HepG2 (cell line): ENCODE measurements around the gene RPRD2. TPM values are rescaled to one million over a fixed set of nuclear protein-coding genes. Genes with fewer than 3 reads are reported as not detected.

Source experiments
- BCL6 ChIP-seq: IDR thresholded peaks from 2 replicates; pipeline ENCODE4 v1.6.1; 2016; ENCODE audit warnings: missing genetic modification reagents, missing compliant biosample characterization
- CBX5 ChIP-seq: sonication (generic); formaldehyde crosslinking; IDR thresholded peaks from 2 replicates; pipeline ENCODE4 v1.4.0; 2020; ENCODE audit warnings: missing genetic modification reagents, borderline replicate concordance
- CENPT ChIP-seq: sonication (generic); formaldehyde crosslinking; IDR thresholded peaks from 2 replicates; pipeline ENCODE4 v1.8.0; 2022; ENCODE audit warnings: low read depth, mild to moderate bottlenecking, moderate library complexity, missing genetic modification reagents
- HIVEP1 ChIP-seq: sonication (generic); formaldehyde crosslinking; IDR thresholded peaks from 2 replicates; pipeline ENCODE4 v1.4.0; 2020; ENCODE audit warnings: mild to moderate bottlenecking, missing genetic modification reagents
- HNRNPL ChIP-seq: fragments of 200-400 bp; formaldehyde crosslinking; IDR thresholded peaks from 2 replicates; pipeline ENCODE4 v1.6.1; 2017; ENCODE audit warnings: mild to moderate bottlenecking, low read depth, low read length
- MBD4 ChIP-seq: IDR thresholded peaks from 2 replicates; pipeline ENCODE4 v1.6.1; 2012; ENCODE audit warnings: low read length, inconsistent platforms, borderline replicate concordance
- MTA3 ChIP-seq: sonication (generic); formaldehyde crosslinking; IDR thresholded peaks from 2 replicates; pipeline ENCODE4 v1.4.0; 2020; ENCODE audit warnings: missing genetic modification reagents
- NFAT5 ChIP-seq: sonication (generic); formaldehyde crosslinking; IDR thresholded peaks from 2 replicates; pipeline ENCODE4 v1.4.0; 2020; ENCODE audit warnings: missing genetic modification reagents
- NONO ChIP-seq, 2 experiments: fragments of 450-650 bp in 1 of 2; sonication (generic) in 1 of 2; formaldehyde crosslinking in 1 of 2; IDR thresholded peaks in 1 of 2; conservative IDR thresholded peaks in 1 of 2; 2 replicates each; pipeline versions ENCODE4 v1.6.1 to v1.8.0; 2017 to 2022; ENCODE audit warnings: mild to moderate bottlenecking in 1 of 2, missing genetic modification reagents in 1 of 2, moderate library complexity in 1 of 2
- ONECUT2 ChIP-seq: sonication (generic); formaldehyde crosslinking; IDR thresholded peaks from 2 replicates; pipeline ENCODE4 v1.4.0; 2020; ENCODE audit warnings: missing genetic modification reagents
- POLR2AphosphoS2 ChIP-seq: IDR thresholded peaks from 2 replicates; pipeline ENCODE4 v1.6.1; 2011; ENCODE audit warnings: low read depth, low read length, improper control_type of control experiment
- PRPF4 ChIP-seq: fragments of 200-400 bp; formaldehyde crosslinking; IDR thresholded peaks from 2 replicates; pipeline ENCODE4 v1.6.1; 2016; ENCODE audit warnings: low read length, low read depth; ENCODE audit not compliant: poor library complexity, severe bottlenecking
- PTBP1 ChIP-seq: fragments of 200-400 bp; formaldehyde crosslinking; IDR thresholded peaks from 2 replicates; pipeline ENCODE4 v1.6.1; 2018; ENCODE audit warnings: low read length, low read depth; ENCODE audit not compliant: poor library complexity, severe bottlenecking
- RAD21 ChIP-seq: fragments of 450-650 bp; formaldehyde crosslinking; IDR thresholded peaks from 2 replicates; pipeline ENCODE4 v1.5.0; 2020; ENCODE audit warnings: mild to moderate bottlenecking
- SPEN ChIP-seq: sonication (generic); formaldehyde crosslinking; IDR thresholded peaks from 2 replicates; pipeline ENCODE4 v1.5.1; 2020; ENCODE audit warnings: low read depth, mild to moderate bottlenecking, missing genetic modification reagents
- TBL1XR1 ChIP-seq: fragments of 150-350 bp; IDR thresholded peaks from 2 replicates; pipeline ENCODE4 v1.6.1; 2014; ENCODE audit warnings: borderline replicate concordance, low read length; ENCODE audit not compliant: partially characterized antibody
- TRAFD1 ChIP-seq: sonication (generic); formaldehyde crosslinking; IDR thresholded peaks from 2 replicates; pipeline ENCODE4 v1.5.1; 2020; ENCODE audit warnings: missing genetic modification reagents, mild to moderate bottlenecking, borderline replicate concordance
- ZBTB33 ChIP-seq: sonication (generic); formaldehyde crosslinking; IDR thresholded peaks from 2 replicates; pipeline ENCODE4 v1.4.0; 2020; ENCODE audit warnings: missing genetic modification reagents
- ZNF234 ChIP-seq: sonication (generic); formaldehyde crosslinking; conservative IDR thresholded peaks from 2 replicates; pipeline ENCODE4 v1.5.1; 2020; ENCODE audit warnings: mild to moderate bottlenecking, missing genetic modification reagents
- ZNF350 ChIP-seq: sonication (generic); formaldehyde crosslinking; IDR thresholded peaks from 2 replicates; pipeline ENCODE4 v1.4.0; 2020; ENCODE audit warnings: mild to moderate bottlenecking, low read depth, missing genetic modification reagents, borderline replicate concordance
- ZNF615 ChIP-seq: sonication (generic); formaldehyde crosslinking; IDR thresholded peaks from 2 replicates; pipeline ENCODE4 v1.5.0; 2020; ENCODE audit warnings: mild to moderate bottlenecking, missing genetic modification reagents, borderline replicate concordance
- ZSCAN12 ChIP-seq: sonication (generic); formaldehyde crosslinking; IDR thresholded peaks from 2 replicates; pipeline ENCODE4 v1.9.0; 2021; ENCODE audit warnings: mild to moderate bottlenecking, missing genetic modification reagents
- polyA plus RNA-seq, 8 experiments: library from polyadenylated mRNA; depleted of rRNA in 3 of 8; stranded (reverse) in 7 of 8; unstranded in 1 of 8; fragments of >200 nt; fragmentation: Illumina TruSeq in 4 of 8; extraction: Trizol in 4 of 8; gene quantifications; 2 replicates each; pipeline versions ENCODE4 v1.2.1 to v1.2.3, GENCODE V29; 2011 to 2016; ENCODE audit warnings: low read depth in 4 of 8, missing spikeins in 1 of 8, mixed read lengths in 1 of 8; ENCODE audit not compliant: insufficient read depth in 1 of 8
- total RNA-seq, 5 experiments: library from RNA; depleted of rRNA; stranded (reverse); fragments of >200 nt; fragmentation: Illumina TruSeq; extraction: Trizol; gene quantifications; 2 replicates each; pipeline ENCODE4 v1.2.3, GENCODE V29; 2016; ENCODE audit warnings: low read depth in 1 of 5

Gene RPRD2
- total and polyA plus RNA-seq, 2 of the 13 experiments (the other 11 are each of a cell fraction or from before 2014, with no cell fraction given): 8.0 to 8.9 TPM

GRCh38 chr1:150410582-150411101, 46.7 kb downstream of the RPRD2 start (continued):
- TF ChIP-seq BCL6: peak; percentile 98
- no peak for TF ChIP-seq NONO (IDR thresholded peaks at IDR 0.05)
- no peak; the same call in 1 of the 2 replicates for TF ChIP-seq NONO (CRISPR knock-in tag; conservative IDR thresholded peaks at IDR 0.05)
- no peak for TF ChIP-seq HNRNPL
- no peak for TF ChIP-seq POLR2AphosphoS2
- no peak for TF ChIP-seq NFAT5 (CRISPR knock-in tag)
- TF ChIP-seq RAD21 (CRISPR knock-in tag): 0 out of 2 replicates have a peak, but pooled peaks have one; percentile 24
- 0 out of 2 replicates have a peak, but pooled peaks have one; percentile 53 for TF ChIP-seq CBX5 (CRISPR knock-in tag)
- TF ChIP-seq TBL1XR1: peak; percentile 99
- peak; percentile 31; the same call in 1 of the 2 replicates for TF ChIP-seq HIVEP1 (CRISPR knock-in tag)
- TF ChIP-seq ZNF350 (CRISPR knock-in tag): peak; percentile 64
- peak; percentile 75 for TF ChIP-seq ZBTB33 (CRISPR knock-in tag)
- TF ChIP-seq MBD4: peak; percentile 80; the same call in 1 of the 2 replicates
- TF ChIP-seq PTBP1: no peak
- TF ChIP-seq SPEN: peak; percentile 73; the same call in 1 of the 2 replicates
- no peak for TF ChIP-seq MTA3 (CRISPR knock-in tag)
- TF ChIP-seq ONECUT2: peak; percentile 99
- TF ChIP-seq ZNF234: no peak
- no peak for TF ChIP-seq ZNF615 (CRISPR knock-in tag)
- no peak for TF ChIP-seq PRPF4
- TF ChIP-seq TRAFD1 (CRISPR knock-in tag): no peak
- TF ChIP-seq ZSCAN12 (CRISPR knock-in tag): no peak
- TF ChIP-seq CENPT (CRISPR knock-in tag): no peak
